Ishikawa (cell line): ENCODE measurements around the gene FAM171A2.
A peak's percentile ranks its signal among the peaks of the same experiment; 100 is the strongest.

ENCODE experiments used
- CEBPB ChIP-seq: IDR thresholded peaks from 2 replicates; pipeline ENCODE4 v1.6.1; 2012
- CREB1 ChIP-seq: IDR thresholded peaks from 2 replicates; pipeline ENCODE4 v1.6.1; 2012; ENCODE audit warnings: low read depth
- EGR1 ChIP-seq: IDR thresholded peaks from 2 replicates; pipeline ENCODE4 v1.6.1; 2012
- EP300 ChIP-seq: IDR thresholded peaks from 2 replicates; pipeline ENCODE4 v1.6.1; 2012; ENCODE audit warnings: borderline replicate concordance
- FOXM1 ChIP-seq: IDR thresholded peaks from 2 replicates; pipeline ENCODE4 v1.6.1; 2012; ENCODE audit warnings: low read depth, borderline replicate concordance
- NFIC ChIP-seq: IDR thresholded peaks from 2 replicates; pipeline ENCODE4 v1.6.1; 2012
- RAD21 ChIP-seq: IDR thresholded peaks from 2 replicates; pipeline ENCODE4 v1.6.1; 2012; ENCODE audit warnings: low read depth
- TAF1 ChIP-seq: IDR thresholded peaks from 2 replicates; pipeline ENCODE4 v1.6.1; 2012; ENCODE audit warnings: low read depth, mild to moderate bottlenecking
- TCF12 ChIP-seq: IDR thresholded peaks from 2 replicates; pipeline ENCODE4 v1.6.1; 2012; ENCODE audit warnings: low read depth
- TEAD4 ChIP-seq: IDR thresholded peaks from 2 replicates; pipeline ENCODE4 v1.6.1; 2012
- YY1 ChIP-seq: IDR thresholded peaks from 2 replicates; pipeline ENCODE4 v1.6.1; 2012; ENCODE audit warnings: low read depth
- ZBTB7A ChIP-seq: IDR thresholded peaks from 2 replicates; pipeline ENCODE4 v1.6.1; 2012; ENCODE audit warnings: low read depth
- TF ChIP-seq, protein P1 (sequence below): IDR thresholded peaks from 2 replicates; pipeline ENCODE4 v1.6.1; 2012; ENCODE audit warnings: low read depth, mild to moderate bottlenecking
- TF ChIP-seq, protein P2 (sequence below): IDR thresholded peaks from 2 replicates; pipeline ENCODE4 v1.6.1; 2012
- TF ChIP-seq, protein P3 (sequence below): IDR thresholded peaks from 2 replicates; pipeline ENCODE4 v1.6.1; 2012

The FAM171A2 gene

DNA sequence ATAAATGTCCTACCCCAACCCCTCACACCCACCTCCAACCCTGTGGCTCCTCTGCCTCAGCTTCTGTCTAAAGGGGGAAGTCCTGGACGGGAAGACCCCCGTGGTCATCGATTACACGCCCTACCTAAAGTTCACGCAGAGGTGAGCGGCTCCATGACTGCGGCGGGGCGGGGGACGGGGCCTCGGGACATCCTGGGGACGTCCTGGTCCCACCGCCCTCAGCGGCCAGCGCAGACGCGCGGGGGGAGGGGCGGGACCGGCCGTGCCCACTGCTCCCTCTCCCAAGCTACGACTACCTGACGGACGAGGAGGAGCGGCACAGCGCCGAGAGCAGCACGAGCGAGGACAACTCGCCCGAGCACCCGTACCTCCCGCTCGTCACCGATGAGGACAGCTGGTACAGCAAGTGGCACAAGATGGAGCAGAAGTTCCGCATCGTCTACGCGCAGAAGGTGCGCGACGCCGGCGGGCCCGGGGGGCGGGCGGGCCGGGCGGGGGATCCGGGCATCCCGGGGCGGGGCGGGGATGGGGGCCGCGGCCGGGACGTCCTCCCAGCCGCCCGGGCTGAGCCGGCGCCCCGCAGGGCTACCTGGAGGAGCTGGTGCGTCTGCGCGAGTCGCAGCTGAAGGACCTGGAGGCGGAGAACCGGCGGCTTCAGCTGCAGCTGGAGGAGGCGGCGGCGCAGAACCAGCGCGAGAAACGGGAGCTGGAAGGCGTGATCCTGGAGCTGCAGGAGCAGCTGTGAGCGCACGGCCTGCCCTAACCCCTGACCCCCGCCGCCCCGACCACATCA, 48.6 kb downstream of the FAM171A2 start:
- peak; percentile 54; the same call in 1 of the 2 replicates for TF ChIP-seq ZBTB7A
- no peak for TF ChIP-seq CREB1
- TF ChIP-seq RAD21 = no peak
- TF ChIP-seq YY1 = no peak
- TF ChIP-seq, protein P1, sequence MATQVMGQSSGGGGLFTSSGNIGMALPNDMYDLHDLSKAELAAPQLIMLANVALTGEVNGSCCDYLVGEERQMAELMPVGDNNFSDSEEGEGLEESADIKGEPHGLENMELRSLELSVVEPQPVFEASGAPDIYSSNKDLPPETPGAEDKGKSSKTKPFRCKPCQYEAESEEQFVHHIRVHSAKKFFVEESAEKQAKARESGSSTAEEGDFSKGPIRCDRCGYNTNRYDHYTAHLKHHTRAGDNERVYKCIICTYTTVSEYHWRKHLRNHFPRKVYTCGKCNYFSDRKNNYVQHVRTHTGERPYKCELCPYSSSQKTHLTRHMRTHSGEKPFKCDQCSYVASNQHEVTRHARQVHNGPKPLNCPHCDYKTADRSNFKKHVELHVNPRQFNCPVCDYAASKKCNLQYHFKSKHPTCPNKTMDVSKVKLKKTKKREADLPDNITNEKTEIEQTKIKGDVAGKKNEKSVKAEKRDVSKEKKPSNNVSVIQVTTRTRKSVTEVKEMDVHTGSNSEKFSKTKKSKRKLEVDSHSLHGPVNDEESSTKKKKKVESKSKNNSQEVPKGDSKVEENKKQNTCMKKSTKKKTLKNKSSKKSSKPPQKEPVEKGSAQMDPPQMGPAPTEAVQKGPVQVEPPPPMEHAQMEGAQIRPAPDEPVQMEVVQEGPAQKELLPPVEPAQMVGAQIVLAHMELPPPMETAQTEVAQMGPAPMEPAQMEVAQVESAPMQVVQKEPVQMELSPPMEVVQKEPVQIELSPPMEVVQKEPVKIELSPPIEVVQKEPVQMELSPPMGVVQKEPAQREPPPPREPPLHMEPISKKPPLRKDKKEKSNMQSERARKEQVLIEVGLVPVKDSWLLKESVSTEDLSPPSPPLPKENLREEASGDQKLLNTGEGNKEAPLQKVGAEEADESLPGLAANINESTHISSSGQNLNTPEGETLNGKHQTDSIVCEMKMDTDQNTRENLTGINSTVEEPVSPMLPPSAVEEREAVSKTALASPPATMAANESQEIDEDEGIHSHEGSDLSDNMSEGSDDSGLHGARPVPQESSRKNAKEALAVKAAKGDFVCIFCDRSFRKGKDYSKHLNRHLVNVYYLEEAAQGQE = no peak
- TF ChIP-seq TAF1 = no peak
- no peak for TF ChIP-seq FOXM1
- TF ChIP-seq, protein P2, sequence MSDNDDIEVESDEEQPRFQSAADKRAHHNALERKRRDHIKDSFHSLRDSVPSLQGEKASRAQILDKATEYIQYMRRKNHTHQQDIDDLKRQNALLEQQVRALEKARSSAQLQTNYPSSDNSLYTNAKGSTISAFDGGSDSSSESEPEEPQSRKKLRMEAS = peak; percentile 74

DNA sequence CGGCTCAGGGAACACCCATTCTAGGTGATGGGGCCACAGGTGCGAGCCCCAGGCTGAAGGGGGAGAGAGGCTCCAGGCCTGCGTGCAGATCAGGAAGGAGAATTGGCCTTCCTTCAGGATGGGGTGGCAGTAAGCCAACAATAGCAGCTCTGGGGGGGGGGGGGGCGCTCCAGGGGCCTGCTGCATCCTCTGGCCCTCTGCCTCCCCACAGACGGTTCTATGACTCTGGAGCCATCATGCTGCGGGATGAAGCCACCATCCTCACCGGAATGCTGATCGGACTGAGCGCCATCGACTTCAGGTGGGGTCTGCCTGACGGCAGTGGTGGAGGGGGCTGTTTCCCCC, 49.2 kb downstream of the FAM171A2 start:
- no peak for TF ChIP-seq FOXM1
- TF ChIP-seq, protein P3, sequence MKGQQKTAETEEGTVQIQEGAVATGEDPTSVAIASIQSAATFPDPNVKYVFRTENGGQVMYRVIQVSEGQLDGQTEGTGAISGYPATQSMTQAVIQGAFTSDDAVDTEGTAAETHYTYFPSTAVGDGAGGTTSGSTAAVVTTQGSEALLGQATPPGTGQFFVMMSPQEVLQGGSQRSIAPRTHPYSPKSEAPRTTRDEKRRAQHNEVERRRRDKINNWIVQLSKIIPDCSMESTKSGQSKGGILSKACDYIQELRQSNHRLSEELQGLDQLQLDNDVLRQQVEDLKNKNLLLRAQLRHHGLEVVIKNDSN = no peak
- TF ChIP-seq TAF1 = no peak
- TF ChIP-seq TCF12 = no peak
- TF ChIP-seq CEBPB = no peak

DNA sequence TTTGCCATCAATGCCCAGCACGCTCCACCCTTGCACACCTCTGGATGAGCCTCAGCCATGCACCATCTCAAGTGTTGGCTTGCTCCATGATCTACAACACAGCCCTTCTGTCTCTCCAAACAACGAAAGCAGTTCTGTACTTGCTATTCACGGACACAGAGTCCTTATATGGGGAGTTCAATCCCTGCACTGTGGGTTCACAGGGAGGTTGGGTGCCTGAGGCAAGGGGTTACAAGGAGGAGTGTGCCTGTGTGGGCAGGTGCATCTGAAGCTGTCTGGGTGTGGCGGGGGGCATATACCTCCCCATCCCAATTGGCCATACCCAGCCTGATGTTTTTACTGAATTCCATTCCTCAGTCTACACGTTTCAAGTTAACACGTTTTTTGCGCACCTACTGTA, 49.6 kb downstream of the FAM171A2 start:
- TF ChIP-seq YY1 (no peak), EP300 (no peak), FOXM1 (no peak), ZBTB7A (no peak), CEBPB (no peak)
- TF ChIP-seq, protein P3 = no peak

DNA sequence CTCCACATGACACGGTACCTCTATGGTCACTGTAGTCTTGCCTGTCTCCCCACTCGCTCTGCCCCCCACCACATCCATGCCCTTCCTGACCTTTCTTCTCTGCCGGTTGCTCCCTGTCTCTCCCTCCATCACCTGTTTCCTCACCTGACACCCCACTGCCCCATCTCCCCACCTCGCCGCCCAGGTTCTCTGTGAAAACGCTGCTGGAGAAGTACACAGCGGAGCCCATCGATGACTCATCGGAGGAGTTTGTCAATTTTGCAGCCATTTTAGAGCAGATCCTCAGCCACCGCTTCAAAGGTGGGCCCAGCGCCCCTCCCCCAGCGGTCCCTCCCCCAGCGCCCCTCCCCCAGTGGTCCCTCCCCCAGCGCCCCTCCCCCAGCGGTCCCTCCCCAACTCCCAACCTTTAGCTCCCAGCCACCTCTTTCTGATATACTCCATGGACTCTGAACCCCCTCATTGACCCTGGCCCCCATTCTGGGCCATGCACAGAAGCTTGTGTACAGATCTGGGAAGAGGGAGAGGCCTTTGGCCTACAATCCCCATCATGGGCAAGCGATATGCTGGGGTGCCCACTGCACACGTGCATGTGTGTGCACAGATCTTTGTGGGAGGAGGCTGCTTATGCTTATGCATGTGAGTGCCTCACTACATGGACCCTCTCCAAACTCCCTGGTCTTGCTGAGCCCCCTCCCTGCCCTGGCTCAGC, 51.1 kb downstream of the FAM171A2 start:
- no peak for TF ChIP-seq EGR1
- TF ChIP-seq TAF1 = no peak
- TF ChIP-seq, protein P2 = no peak
- TF ChIP-seq, protein P1 = no peak
- no peak for TF ChIP-seq YY1
- TF ChIP-seq EP300 = no peak
- TF ChIP-seq ZBTB7A = no peak
- no peak for TF ChIP-seq FOXM1
- TF ChIP-seq TEAD4 = no peak
- TF ChIP-seq, protein P3 = no peak
- no peak for TF ChIP-seq RAD21
- TF ChIP-seq CEBPB = no peak
- TF ChIP-seq NFIC = no peak
- TF ChIP-seq CREB1 = no peak
- TF ChIP-seq TCF12 = no peak

DNA sequence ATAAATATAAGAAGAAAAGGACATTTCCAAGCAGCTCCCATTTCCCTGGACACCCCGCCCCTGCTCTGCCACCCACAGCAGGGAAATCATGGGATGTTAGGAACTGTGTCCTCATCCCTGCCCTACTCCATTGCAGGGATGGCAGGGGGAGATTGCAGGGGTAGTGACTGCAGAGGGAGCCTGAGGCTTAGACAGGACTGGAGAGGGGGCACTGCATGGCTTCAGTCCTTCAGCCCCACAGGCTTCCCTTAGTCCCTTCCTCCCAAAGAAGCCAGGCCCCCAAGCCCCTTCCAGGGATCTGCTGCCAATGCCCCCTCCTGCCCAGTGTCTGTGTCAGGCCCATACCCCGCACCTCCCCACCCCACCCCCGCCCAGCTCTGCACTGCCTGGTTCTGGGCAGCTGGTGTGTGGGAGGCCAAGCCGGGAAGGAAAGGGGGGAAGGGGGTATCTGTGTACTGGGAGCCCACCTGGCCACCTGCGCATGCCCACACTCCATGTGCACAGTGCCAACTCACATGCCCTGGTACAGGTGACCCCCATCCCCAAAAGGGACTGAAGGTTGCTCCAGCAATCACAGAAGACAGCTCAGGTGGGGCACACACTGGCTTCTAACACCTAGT, 52.0 kb downstream of the FAM171A2 start:
- TF ChIP-seq, protein P1 = no peak
- no peak for TF ChIP-seq FOXM1
- TF ChIP-seq EGR1 = no peak
- no peak for TF ChIP-seq CREB1
- TF ChIP-seq TCF12 = no peak
- TF ChIP-seq CEBPB = no peak
- TF ChIP-seq EP300 = no peak
- no peak for TF ChIP-seq YY1
- TF ChIP-seq, protein P2 = no peak
- TF ChIP-seq NFIC = no peak
- TF ChIP-seq, protein P3 = no peak
- TF ChIP-seq TAF1 = no peak
- no peak for TF ChIP-seq RAD21
- TF ChIP-seq TEAD4 = no peak
